ENCODE measurements around the gene EXPH5. TPM values are rescaled to one million over a fixed set of nuclear protein-coding genes. Genes with fewer than 3 reads are reported as not detected.

EXPH5 gene
- total and polyA plus RNA-seq, 2 donors (not counting 3 experiments of a cell fraction or from before 2014, with no cell fraction given) = 0.03 to 0.09 TPM

DNA sequence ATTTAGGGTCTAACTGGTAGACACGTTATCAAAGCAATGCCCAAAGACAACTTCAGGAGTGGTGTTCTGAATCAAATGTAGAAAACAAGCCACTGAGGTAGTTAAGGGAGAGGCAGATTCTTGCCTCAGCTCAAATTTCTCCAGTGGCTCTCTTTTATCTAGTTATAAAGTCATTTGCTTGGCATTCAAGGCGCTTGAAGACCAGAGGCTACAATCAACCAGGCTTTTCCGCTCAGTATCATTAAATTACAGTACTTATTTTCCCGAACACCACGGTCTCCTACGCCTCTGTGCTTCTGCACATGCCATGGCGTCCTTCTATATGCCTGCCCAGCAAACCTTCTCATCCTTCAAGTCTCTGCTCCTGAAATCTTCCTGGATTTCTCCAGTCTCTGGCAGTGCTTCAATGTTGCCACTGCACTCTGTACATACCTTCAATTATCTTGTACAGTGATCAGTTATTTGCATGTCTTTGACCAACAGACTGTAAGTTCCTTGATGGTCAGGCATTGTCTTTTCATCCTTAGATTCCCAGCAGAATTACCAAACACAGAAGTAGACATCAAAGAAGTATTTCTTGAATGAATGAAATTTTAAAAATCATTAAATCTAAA lies 96.8 kb downstream of the EXPH5 start:
- TF ChIP-seq GATA2 (IDR thresholded peaks at IDR 0.05; ENCODE audit: insufficient read depth, insufficient read length, low read depth, low read length) (no peak), FOS (IDR thresholded peaks at IDR 0.05; ENCODE audit: borderline replicate concordance, insufficient read depth, low read length) (no peak), EZH2 (IDR thresholded peaks at IDR 0.05; ENCODE audit: borderline replicate concordance, low read depth, low read length, severe bottlenecking) (no peak), POLR2AphosphoS5 (IDR thresholded peaks at IDR 0.05; ENCODE audit: insufficient read depth, low read depth, low read length) (no peak), JUN (IDR thresholded peaks at IDR 0.05; ENCODE audit: borderline replicate concordance, insufficient read depth, insufficient read length, low read depth) (no peak), POLR2A (IDR thresholded peaks at IDR 0.05; ENCODE audit: low read depth, low read length) (no peak), MYC (IDR thresholded peaks at IDR 0.05; ENCODE audit: low read depth, low read length) (no peak)
- TF ChIP-seq, protein P1, sequence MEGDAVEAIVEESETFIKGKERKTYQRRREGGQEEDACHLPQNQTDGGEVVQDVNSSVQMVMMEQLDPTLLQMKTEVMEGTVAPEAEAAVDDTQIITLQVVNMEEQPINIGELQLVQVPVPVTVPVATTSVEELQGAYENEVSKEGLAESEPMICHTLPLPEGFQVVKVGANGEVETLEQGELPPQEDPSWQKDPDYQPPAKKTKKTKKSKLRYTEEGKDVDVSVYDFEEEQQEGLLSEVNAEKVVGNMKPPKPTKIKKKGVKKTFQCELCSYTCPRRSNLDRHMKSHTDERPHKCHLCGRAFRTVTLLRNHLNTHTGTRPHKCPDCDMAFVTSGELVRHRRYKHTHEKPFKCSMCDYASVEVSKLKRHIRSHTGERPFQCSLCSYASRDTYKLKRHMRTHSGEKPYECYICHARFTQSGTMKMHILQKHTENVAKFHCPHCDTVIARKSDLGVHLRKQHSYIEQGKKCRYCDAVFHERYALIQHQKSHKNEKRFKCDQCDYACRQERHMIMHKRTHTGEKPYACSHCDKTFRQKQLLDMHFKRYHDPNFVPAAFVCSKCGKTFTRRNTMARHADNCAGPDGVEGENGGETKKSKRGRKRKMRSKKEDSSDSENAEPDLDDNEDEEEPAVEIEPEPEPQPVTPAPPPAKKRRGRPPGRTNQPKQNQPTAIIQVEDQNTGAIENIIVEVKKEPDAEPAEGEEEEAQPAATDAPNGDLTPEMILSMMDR (IDR thresholded peaks at IDR 0.05; ENCODE audit: extremely low read depth in 1 of 2, insufficient read depth in 1 of 2, low read depth in 1 of 2, low read length in 2 of 2) = no peak
- TF ChIP-seq, protein P2, sequence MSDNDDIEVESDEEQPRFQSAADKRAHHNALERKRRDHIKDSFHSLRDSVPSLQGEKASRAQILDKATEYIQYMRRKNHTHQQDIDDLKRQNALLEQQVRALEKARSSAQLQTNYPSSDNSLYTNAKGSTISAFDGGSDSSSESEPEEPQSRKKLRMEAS (IDR thresholded peaks at IDR 0.05; ENCODE audit: insufficient read depth, insufficient read length) = no peak
- Histone ChIP-seq H3K9me3 (replicated peaks; ENCODE audit: control insufficient read depth, insufficient read depth, low read length) (no peaks in the 10 kb centered on the region), H3K9ac (replicated peaks; ENCODE audit: extremely low read depth, insufficient read depth, low read length) (peak overlapping the region; percentile 89), H3K79me2 (ENCODE audit: control insufficient read depth, insufficient read depth, low read length) (peaks cover 13% of the 10 kb centered on the region), H3K27ac (ENCODE audit: insufficient read depth, low read depth, low read length) (peak overlapping the region; percentile 81), H3K4me3 (replicated peaks in 1 of 3; ENCODE audit: insufficient read depth in 1 of 3, low read depth in 1 of 3, low read length in 3 of 3) (peak overlapping the region in 1 of 3 experiments; percentile 71), H2AFZ (ENCODE audit: low read depth, low read length) (no peak overlapping the region), H3K27me3 (ENCODE audit: control insufficient read depth in 2 of 2, insufficient read depth in 2 of 2, low read length in 2 of 2) (no peaks in the 10 kb centered on the region), H3K4me2 (ENCODE audit: insufficient read depth, low read length) (peak overlapping the region; percentile 86), H3K9me1 (replicated peaks; ENCODE audit: control insufficient read depth, extremely low read depth, insufficient read depth, low read length) (no peaks in the 10 kb centered on the region), H3K4me1 (ENCODE audit: control insufficient read depth, extremely low read depth, insufficient read depth, low read length) (peaks cover 10% of the 10 kb centered on the region), H3K36me3 (ENCODE audit: control insufficient read depth in 2 of 2, extremely low read depth in 1 of 2, insufficient read depth in 2 of 2, low read length in 2 of 2) (no peaks in the 10 kb centered on the region), H4K20me1 (replicated peaks; ENCODE audit: control insufficient read depth, extremely low read depth, insufficient read depth, low read length) (no peaks in the 10 kb centered on the region)
- FAIRE-seq (no peak), DNase-seq (ENCODE audit: low read depth, low spot score) (no peak)
- dilution Hi-C loops (cut with MboI; ENCODE audit: extremely low pct_ligation_motif_present, low sequenced_read_pairs) (no loop called here), intact Hi-C loops (cut with micrococcal nuclease) (loop anchor here (1.0 to 5.0 kb wide), 6 partner anchors 29 to 488 kb away; partner anchors contain the start of genes ACAT1, ATM, C11orf65 and CUL5)
- ChIA-PET CTCF (no interaction called here), POLR2A (no interaction called here)
- BruUV-seq (replicated peaks) = no TSS peak
